HCT116 (cell line): ENCODE data around the gene ZFP36L2. TPM values are rescaled to one million over a fixed set of nuclear protein-coding genes. Genes with fewer than 3 reads are reported as not detected.

Source experiments
- ATAC-seq: fragments of 200-7000 bp; cut with Tn5 transposase; 2 replicates; pipeline ENCODE4 v1.9.1; 2020; ENCODE audit warnings: mild to moderate bottlenecking, moderate library complexity
- BruUV-seq: library from RNA; stranded (reverse); fragments of 400-500 nt; replicated peaks from 2 replicates; lab custom pipeline; 2021; lab: Mats Ljungman, UMichigan
- CTCF ChIA-PET: fragments of 300-600 bp; sonication (Branson Sonifier 250); formaldehyde crosslinking; loops from one replicate; lab custom pipeline; 2021; ENCODE audit warnings: antibody characterized with exemption; lab: Charles Lee
- POLR2A ChIA-PET: fragments of 300-600, 350-600 bp; sonication (Branson Sonifier 250); formaldehyde crosslinking; loops from one replicate; lab custom pipeline; 2021; ENCODE audit warnings: antibody characterized with exemption; lab: Charles Lee
- RAD21 ChIA-PET, 2 experiments: fragments of 300-600 bp; sonication (Branson Sonifier 250); formaldehyde crosslinking; loops; one replicate each; lab custom pipeline; 2023; ENCODE audit warnings: low total read pairs in 2 of 2; ENCODE audit not compliant: uncharacterized antibody in 2 of 2, unreplicated experiment in 2 of 2, low non-redundant PET in 1 of 2; lab: Charles Lee
- DNase-seq: peaks from one replicate; pipeline ENCODE4 v3.0.0-alpha.2; 2010; ENCODE audit warnings: low read depth, low spot score
- H2AFZ ChIP-seq: fragments of 200-600 bp; shearing (Covaris generic), sonication (generic); 2 replicates; pipeline ENCODE4 v1.6.1; 2017; ENCODE audit warnings: low read depth, mixed run types, mixed read lengths, antibody characterized with exemption, low read length; ENCODE audit not compliant: poor library complexity, severe bottlenecking
- H3K27ac ChIP-seq: 2 replicates; pipeline ENCODE4 v1.5.1; 2012; ENCODE audit warnings: low read depth, low read length
- H3K27me3 ChIP-seq: fragments of 200-600 bp; sonication (generic); 2 replicates; pipeline ENCODE4 v1.6.1; 2016; ENCODE audit warnings: mixed run types, low read length, mixed read lengths; ENCODE audit not compliant: insufficient read depth
- H3K36me3 ChIP-seq, 2 experiments: fragments of 200-500 bp in 1 of 2; fragments of 200-600 bp in 1 of 2; sonication (Bioruptor generic) in 1 of 2; sonication (generic) in 1 of 2; 2 replicates each; pipeline versions ENCODE4 v1.5.1 to v1.6.1; 2014 to 2016; ENCODE audit warnings: low read length in 2 of 2, inconsistent platforms in 1 of 2, mixed read lengths in 1 of 2, mixed run types in 1 of 2; ENCODE audit not compliant: insufficient read depth in 2 of 2, control insufficient read depth in 1 of 2
- H3K4me1 ChIP-seq, 2 experiments: fragments of 200-600 bp in 1 of 2; sonication (generic) in 1 of 2; 2 replicates each; pipeline versions ENCODE4 v1.5.1 to v1.6.1; 2012 to 2017; ENCODE audit warnings: low read length in 2 of 2, inconsistent platforms in 1 of 2, mild to moderate bottlenecking in 1 of 2, mixed read lengths in 1 of 2, mixed run types in 1 of 2, moderate library complexity in 1 of 2; ENCODE audit not compliant: insufficient read depth in 2 of 2, control insufficient read depth in 1 of 2
- H3K4me2 ChIP-seq: fragments of 200-600 bp; sonication (generic); 2 replicates; pipeline ENCODE4 v1.6.1; 2017; ENCODE audit warnings: mixed run types, low read length, mixed read lengths
- H3K4me3 ChIP-seq, 2 experiments: fragments of 200-600 bp in 1 of 2; sonication (generic) in 1 of 2; replicated peaks in 1 of 2; 2 replicates each; pipeline ENCODE4 v1.5.1; 2011 to 2016; ENCODE audit warnings: low read length in 2 of 2, control low read depth in 1 of 2, low read depth in 1 of 2, mild to moderate bottlenecking in 1 of 2, mixed read lengths in 1 of 2, mixed run types in 1 of 2
- H3K79me2 ChIP-seq: fragments of 200-600 bp; sonication (generic); 2 replicates; pipeline ENCODE4 v1.6.1; 2017; ENCODE audit warnings: mild to moderate bottlenecking, mixed run types, low read length, moderate library complexity, mixed read lengths; ENCODE audit not compliant: insufficient read depth
- H3K9ac ChIP-seq: fragments of 200-600 bp; sonication (generic); 2 replicates; pipeline ENCODE4 v1.6.1; 2016; ENCODE audit warnings: low read length, mixed read lengths
- H3K9me2 ChIP-seq: fragments of 200-600 bp; sonication (generic), shearing (Covaris generic); 2 replicates; pipeline ENCODE4 v1.6.1; 2017; ENCODE audit warnings: mixed run types, mild to moderate bottlenecking, moderate library complexity; ENCODE audit not compliant: insufficient read depth
- H3K9me3 ChIP-seq, 2 experiments: fragments of 200-500 bp in 1 of 2; fragments of 200-600 bp in 1 of 2; sonication (Bioruptor generic) in 1 of 2; sonication (generic) in 1 of 2; 2 replicates each; pipeline ENCODE4 v1.6.1; 2014 to 2017; ENCODE audit warnings: low read length in 2 of 2, mixed read lengths in 2 of 2, inconsistent platforms in 1 of 2, low read depth in 1 of 2, mild to moderate bottlenecking in 1 of 2, mixed run types in 1 of 2, moderate library complexity in 1 of 2; ENCODE audit not compliant: control insufficient read depth in 1 of 2, insufficient read depth in 1 of 2
- H4K20me1 ChIP-seq: fragments of 200-600 bp; sonication (generic), shearing (Covaris generic); 2 replicates; pipeline ENCODE4 v1.6.1; 2017; ENCODE audit warnings: mixed run types, mild to moderate bottlenecking, moderate library complexity; ENCODE audit not compliant: insufficient read depth
- CBX3 ChIP-seq: IDR thresholded peaks from 2 replicates; pipeline ENCODE4 v1.6.1; 2012; ENCODE audit warnings: low read depth
- EGR1 ChIP-seq: IDR thresholded peaks from 2 replicates; pipeline ENCODE4 v1.6.1; 2012; ENCODE audit warnings: low read depth
- ELF1 ChIP-seq: IDR thresholded peaks from 2 replicates; pipeline ENCODE4 v1.6.1; 2012; ENCODE audit warnings: low read depth, borderline replicate concordance
- EZH2phosphoT487 ChIP-seq: fragments of 200-600 bp; IDR thresholded peaks from 2 replicates; pipeline ENCODE4 v1.6.1; 2018; ENCODE audit warnings: antibody characterized with exemption, borderline replicate concordance
- JUND ChIP-seq: IDR thresholded peaks from 2 replicates; pipeline ENCODE4 v1.6.1; 2012
- POLR2A ChIP-seq: IDR thresholded peaks from 2 replicates; pipeline ENCODE4 v1.7.0; 2011; ENCODE audit warnings: borderline replicate concordance; ENCODE audit not compliant: insufficient read depth, insufficient read length; ENCODE audit errors: extremely low read depth
- RAD21 ChIP-seq: IDR thresholded peaks from 2 replicates; pipeline ENCODE4 v1.6.1; 2012; ENCODE audit warnings: low read depth, mild to moderate bottlenecking
- SIN3A ChIP-seq: IDR thresholded peaks from 2 replicates; pipeline ENCODE4 v1.6.1; 2012; ENCODE audit warnings: low read depth
- SRF ChIP-seq: IDR thresholded peaks from 2 replicates; pipeline ENCODE4 v1.6.1; 2012; ENCODE audit warnings: low read depth
- TCF7L2 ChIP-seq: IDR thresholded peaks from 2 replicates; pipeline ENCODE4 v1.7.0; 2011; ENCODE audit warnings: borderline replicate concordance, inconsistent platforms; ENCODE audit not compliant: insufficient read depth, insufficient read length; ENCODE audit errors: extremely low read depth
- YY1 ChIP-seq: IDR thresholded peaks from 2 replicates; pipeline ENCODE4 v1.6.1; 2011; ENCODE audit warnings: low read length, low read depth, moderate library complexity, mild to moderate bottlenecking; ENCODE audit not compliant: insufficient replicate concordance; ENCODE audit errors: extremely low read depth
- ZNF274 ChIP-seq: fragments of 200-500 bp; sonication (Bioruptor generic); IDR thresholded peaks from 2 replicates; pipeline ENCODE4 v1.6.1; 2014; ENCODE audit warnings: mild to moderate bottlenecking, low read depth, low read length, inconsistent platforms
- intact Hi-C: fragments of 100-400 bp; cut with micrococcal nuclease; formaldehyde crosslinking; loops from 2 replicates; pipeline ENCODE4 v1.10.0; 2022
- total RNA-seq: library from RNA; stranded (reverse); gene quantifications from one replicate; pipeline ENCODE4 v1.2.1, GENCODE V29; 2021; ENCODE audit not compliant: unreplicated experiment
- TF ChIP-seq, protein P1 (sequence below): IDR thresholded peaks from 2 replicates; pipeline ENCODE4 v1.6.1; 2012

Gene ZFP36L2
- total RNA-seq, 1 experiment from 2014 or later = 30.3 TPM

DNA sequence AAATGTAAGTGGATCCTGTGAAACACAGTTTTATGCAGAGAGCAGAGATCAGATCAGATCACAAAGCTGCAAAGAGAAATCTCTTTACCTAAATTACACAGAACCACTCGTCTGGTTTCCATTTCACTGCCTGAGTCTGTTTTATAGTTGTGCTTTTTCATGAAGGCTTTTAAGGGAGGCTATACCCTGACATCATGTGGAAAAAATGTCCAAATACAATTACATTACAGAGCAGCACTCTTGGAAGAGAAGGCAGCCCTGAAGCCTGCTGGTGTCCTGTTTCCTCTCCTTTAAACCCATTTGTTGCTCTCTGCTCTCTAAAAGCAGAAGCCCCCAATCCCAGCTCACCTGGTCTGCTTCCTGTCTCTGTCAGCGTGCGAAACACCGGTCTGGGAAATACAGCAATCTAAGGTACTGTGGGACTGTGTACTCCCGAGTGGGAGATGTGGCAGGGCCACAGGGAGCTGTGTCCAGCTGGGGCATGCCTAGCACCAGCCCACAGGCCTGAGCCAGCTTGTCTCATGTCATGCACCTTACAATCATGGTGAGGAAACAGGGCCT is 24.8 kb upstream of the ZFP36L2 start:
- intact Hi-C loops = no loop called here

DNA sequence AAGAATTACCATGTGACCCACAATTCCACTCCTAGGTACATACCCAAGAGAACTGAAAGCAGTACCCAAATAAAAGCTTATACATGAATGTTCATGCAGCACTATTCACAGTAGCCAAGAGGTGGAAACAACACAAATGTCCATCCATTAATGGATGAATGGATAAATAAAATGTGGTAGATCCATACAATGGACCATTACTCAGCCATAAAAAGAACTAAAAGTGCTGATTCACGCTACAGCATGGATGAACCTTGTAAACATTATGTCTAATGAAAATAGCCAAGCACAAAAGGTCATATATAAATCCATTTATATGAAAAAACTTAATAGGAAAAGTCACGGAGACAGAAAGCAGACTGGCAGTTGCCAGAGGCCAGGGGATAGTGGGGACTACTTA is 23.6 kb upstream of the ZFP36L2 start:
- Histone ChIP-seq H3K79me2 (no peaks in the 10 kb centered on the region), H3K4me2 (no peak overlapping the region), H3K27me3 (no peaks in the 10 kb centered on the region), H3K27ac (no peak overlapping the region), H2AFZ (no peak overlapping the region), H3K9me3 (no peaks in the 10 kb centered on the region), H4K20me1 (no peaks in the 10 kb centered on the region), H3K9me2 (no peaks in the 10 kb centered on the region), H3K9ac (no peak overlapping the region), H3K4me3 (no peak overlapping the region), H3K36me3 (no peaks in the 10 kb centered on the region), H3K4me1 (peaks cover 7 to 13% of the 10 kb centered on the region in 2 experiments)
- TF ChIP-seq, protein P1, sequence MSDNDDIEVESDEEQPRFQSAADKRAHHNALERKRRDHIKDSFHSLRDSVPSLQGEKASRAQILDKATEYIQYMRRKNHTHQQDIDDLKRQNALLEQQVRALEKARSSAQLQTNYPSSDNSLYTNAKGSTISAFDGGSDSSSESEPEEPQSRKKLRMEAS = no peak
- POLR2A ChIA-PET = no interaction called here
- no peak for ATAC-seq
- intact Hi-C loops = no loop called here
- no TSS peak for BruUV-seq
- RAD21 ChIA-PET = no interaction called here
- CTCF ChIA-PET = interaction anchor here (0.5 to 1.1 kb wide), 2 partner anchors 21 to 234 kb away, joined by 4 to 5 read pairs; no protein-coding TSS in a partner anchor
- no peak for DNase-seq

More for the DNA sequence above, 24.8 kb upstream of the ZFP36L2 start:
- BruUV-seq = no TSS peak
- no peaks in the 10 kb centered on the region for H3K9me2 ChIP-seq
- no peaks in the 10 kb centered on the region for H3K9me3 ChIP-seq
- TF ChIP-seq POLR2A (no peak), SIN3A (no peak), SRF (no peak), RAD21 (no peak), CBX3 (no peak), YY1 (no peak), EGR1 (no peak), EZH2phosphoT487 (no peak), JUND (no peak), ZNF274 (no peak), ELF1 (no peak), TCF7L2 (no peak)
- TF ChIP-seq, protein P1 = no peak
- no peaks in the 10 kb centered on the region for H4K20me1 ChIP-seq
- H3K27ac ChIP-seq = 0 out of 2 replicates have a peak overlapping the region, but pooled peaks have one; percentile 0
- DNase-seq = no peak
- peaks cover 19 to 25% of the 10 kb centered on the region in 2 experiments for H3K4me1 ChIP-seq
- no peaks in the 10 kb centered on the region for H3K79me2 ChIP-seq
- H3K4me2 ChIP-seq = no peak overlapping the region
- H3K9ac ChIP-seq = no peak overlapping the region
- CTCF ChIA-PET = no interaction called here
- H2AFZ ChIP-seq = no peak overlapping the region
- ATAC-seq = no peak
- RAD21 ChIA-PET = no interaction called here
- no peak overlapping the region for H3K4me3 ChIP-seq
- no peaks in the 10 kb centered on the region for H3K36me3 ChIP-seq
- POLR2A ChIA-PET = interaction anchor here (0.8 kb wide), 1 partner anchor 25 kb away, joined by 3 read pairs; the partner anchor contains the start of gene ZFP36L2
- H3K27me3 ChIP-seq = no peaks in the 10 kb centered on the region
